Loucy (cell line): ENCODE measurements around the gene GALNT3.

Experiments used
- H2AFZ ChIP-seq: fragments of 200-600 bp; sonication (generic); 2 replicates; pipeline ENCODE4 v1.6.0; 2016; ENCODE audit warnings: antibody characterized with exemption, mild to moderate bottlenecking, low read length, moderate library complexity
- H3F3A ChIP-seq: fragments of 200-600 bp; 2 replicates; pipeline ENCODE4 v1.6.0; 2016; ENCODE audit warnings: antibody characterized with exemption, low read depth, mild to moderate bottlenecking
- H3K27me3 ChIP-seq: fragments of 200-600 bp; sonication (generic); 2 replicates; pipeline ENCODE4 v1.6.1; 2014; ENCODE audit warnings: low read length, mild to moderate bottlenecking; ENCODE audit not compliant: insufficient read depth, poor library complexity, severe bottlenecking
- H3K36me3 ChIP-seq: fragments of 200-600 bp; sonication (generic); 2 replicates; pipeline ENCODE4 v1.6.1; 2016; ENCODE audit warnings: low read length; ENCODE audit not compliant: insufficient read depth
- H3K4me1 ChIP-seq: fragments of 200-600 bp; sonication (generic); 2 replicates; pipeline ENCODE4 v1.5.1; 2014; ENCODE audit warnings: low read length, mild to moderate bottlenecking; ENCODE audit not compliant: insufficient read depth, poor library complexity, severe bottlenecking
- H3K4me2 ChIP-seq: fragments of 200-600 bp; sonication (generic); 2 replicates; pipeline ENCODE4 v1.6.0; 2014; ENCODE audit warnings: antibody characterized with exemption, low read length, low read depth, mild to moderate bottlenecking; ENCODE audit not compliant: poor library complexity, severe bottlenecking
- H3K4me3 ChIP-seq: fragments of 200-600 bp; sonication (generic); 2 replicates; pipeline ENCODE4 v1.5.1; 2014; ENCODE audit warnings: low read length, mild to moderate bottlenecking, mixed read lengths; ENCODE audit not compliant: poor library complexity, severe bottlenecking
- H3K79me2 ChIP-seq: fragments of 200-600 bp; sonication (generic); 2 replicates; pipeline ENCODE4 v1.6.1; 2014; ENCODE audit warnings: low read length; ENCODE audit not compliant: insufficient read depth
- H3K9ac ChIP-seq: fragments of 200-600 bp; sonication (generic); 2 replicates; pipeline ENCODE4 v1.6.0; 2014; ENCODE audit warnings: mild to moderate bottlenecking, low read depth, low read length, moderate library complexity; ENCODE audit not compliant: poor library complexity, severe bottlenecking
- H3K9me2 ChIP-seq: fragments of 200-600 bp; sonication (generic); replicated peaks from 2 replicates; pipeline ENCODE4 v1.6.1; 2016; ENCODE audit warnings: low read depth, low read length, mixed read lengths
- H3K9me3 ChIP-seq: fragments of 200-600 bp; sonication (generic); 2 replicates; pipeline ENCODE4 v1.6.1; 2014; ENCODE audit warnings: mild to moderate bottlenecking, antibody characterized with exemption, low read length, low read depth; ENCODE audit not compliant: insufficient read depth
- H4K20me1 ChIP-seq: fragments of 200-600 bp; sonication (generic); 2 replicates; pipeline ENCODE4 v1.6.0; 2014; ENCODE audit warnings: antibody characterized with exemption, low read length, mild to moderate bottlenecking; ENCODE audit not compliant: insufficient read depth, poor library complexity, severe bottlenecking
- CTCF ChIP-seq: fragments of 200-600 bp; sonication (generic); conservative IDR thresholded peaks from 2 replicates; pipeline ENCODE4 v1.5.1; 2014; ENCODE audit warnings: mild to moderate bottlenecking, antibody characterized with exemption, low read length
- EZH2phosphoT487 ChIP-seq: fragments of 200-600 bp; IDR thresholded peaks from 2 replicates; pipeline ENCODE4 v1.6.1; 2018; ENCODE audit warnings: antibody characterized with exemption, mild to moderate bottlenecking, moderate library complexity, borderline replicate concordance

Gene GALNT3

GRCh38 chr2:165776013-165776412 lies 18.0 kb downstream of the GALNT3 start:
- H3K9ac ChIP-seq: no peak overlapping the region
- H3K9me2 ChIP-seq: no peaks in the 10 kb centered on the region
- H3K4me2 ChIP-seq: no peak overlapping the region
- H2AFZ ChIP-seq: no peak overlapping the region
- H3K27me3 ChIP-seq: no peaks in the 10 kb centered on the region
- TF ChIP-seq CTCF: no peak
- no peak for TF ChIP-seq EZH2phosphoT487
- H3F3A ChIP-seq: 0 out of 2 replicates have a peak, but pooled peaks cover 8% of the 10 kb centered on the region
- H3K9me3 ChIP-seq: 0 out of 2 replicates have a peak, but pooled peaks cover 3% of the 10 kb centered on the region
- H3K4me3 ChIP-seq: no peak overlapping the region
- peaks cover 31% of the 10 kb centered on the region for H3K4me1 ChIP-seq
- H3K79me2 ChIP-seq: peaks cover 61% of the 10 kb centered on the region
- no peaks in the 10 kb centered on the region for H4K20me1 ChIP-seq
- H3K36me3 ChIP-seq: peaks cover 13% of the 10 kb centered on the region; the same call in 1 of the 2 replicates

- Histone ChIP-seq H3K9me2 (no peaks in the 10 kb centered on the region), H3K9me3 (no peaks in the 10 kb centered on the region), H2AFZ (no peak overlapping the region), H3K9ac (no peak overlapping the region), H3F3A (0 out of 2 replicates have a peak, but pooled peaks cover 8% of the 10 kb centered on the region), H3K27me3 (no peaks in the 10 kb centered on the region), H3K4me1 (peaks cover 31% of the 10 kb centered on the region), H3K79me2 (peaks cover 47% of the 10 kb centered on the region), H3K36me3 (peaks cover 13% of the 10 kb centered on the region; the same call in 1 of the 2 replicates), H4K20me1 (no peaks in the 10 kb centered on the region), H3K4me2 (no peak overlapping the region), H3K4me3 (no peak overlapping the region)
- no peak for TF ChIP-seq EZH2phosphoT487
- TF ChIP-seq CTCF: no peak
Observed at GRCh38 chr2:165773684-165774083, 20.4 kb downstream of the GALNT3 start.

- H3K79me2 ChIP-seq: peaks cover 45% of the 10 kb centered on the region
- no peaks in the 10 kb centered on the region for H3K27me3 ChIP-seq
- H3K9me3 ChIP-seq: no peaks in the 10 kb centered on the region
- H3F3A ChIP-seq: peaks cover 8% of the 10 kb centered on the region; the same call in 1 of the 2 replicates
- no peaks in the 10 kb centered on the region for H4K20me1 ChIP-seq
- H3K36me3 ChIP-seq: peaks cover 13% of the 10 kb centered on the region; the same call in 1 of the 2 replicates
- H3K4me2 ChIP-seq: no peak overlapping the region
- peaks cover 20% of the 10 kb centered on the region for H3K4me1 ChIP-seq
- H3K9ac ChIP-seq: no peak overlapping the region
- no peaks in the 10 kb centered on the region for H3K9me2 ChIP-seq
- TF ChIP-seq CTCF: no peak
- TF ChIP-seq EZH2phosphoT487: no peak
- H2AFZ ChIP-seq: no peak overlapping the region
- no peak overlapping the region for H3K4me3 ChIP-seq
Observed at GRCh38 chr2:165772183-165772582, 21.9 kb downstream of the GALNT3 start.
